Lung (tissue), 12 donors: ENCODE results near the gene HLA-DQB2. TPM values are rescaled to one million over a fixed set of nuclear protein-coding genes. Genes with fewer than 3 reads are reported as not detected.
A peak's percentile ranks its signal among the peaks of the same experiment; 100 is the strongest.

Experiments
- ATAC-seq: fragments of 200-7000 bp; cut with Tn5 transposase; one replicate; pipeline ENCODE4 v1.9.1; 2020; ENCODE audit warnings: moderate number of reproducible peaks; ENCODE audit not compliant: insufficient read depth, low FRiP score
- DNase-seq, 3 donors: peaks; one replicate each; pipeline ENCODE4 v3.0.0-alpha.2; 2013 to 2017
- H3K27ac ChIP-seq, 2 donors: one replicate each; pipeline ENCODE4 v1.5.1; 2013; ENCODE audit warnings: mild to moderate bottlenecking in 2 of 2, moderate library complexity in 2 of 2, control low read depth in 1 of 2, inconsistent platforms in 1 of 2, low read depth in 1 of 2, low read length in 1 of 2
- H3K27me3 ChIP-seq, 3 donors: one replicate each; pipeline ENCODE4 v1.5.1; 2013; ENCODE audit warnings: low read length in 2 of 3; ENCODE audit not compliant: control insufficient read depth in 3 of 3, insufficient read depth in 3 of 3
- H3K36me3 ChIP-seq, 4 donors: one replicate each; pipeline ENCODE4 v1.5.1; 2013; ENCODE audit warnings: low read length in 4 of 4, mild to moderate bottlenecking in 1 of 4, moderate library complexity in 1 of 4; ENCODE audit not compliant: control insufficient read depth in 4 of 4, insufficient read depth in 4 of 4
- H3K4me1 ChIP-seq, 5 donors: one replicate each; pipeline ENCODE4 v1.5.1; 2013; ENCODE audit warnings: low read length in 5 of 5, mild to moderate bottlenecking in 2 of 5, moderate library complexity in 1 of 5; ENCODE audit not compliant: control insufficient read depth in 5 of 5, insufficient read depth in 5 of 5
- H3K4me3 ChIP-seq: one replicate; pipeline ENCODE4 v1.5.1; 2013; ENCODE audit warnings: mild to moderate bottlenecking, control low read depth, moderate library complexity
- H3K9ac ChIP-seq, 2 donors: one replicate each; pipeline ENCODE4 v1.5.1; 2013; ENCODE audit warnings: low read length in 2 of 2, control low read depth in 1 of 2; ENCODE audit not compliant: insufficient read depth in 1 of 2
- H3K9me3 ChIP-seq, 4 donors: one replicate each; pipeline ENCODE4 v1.5.1; 2013; ENCODE audit warnings: low read length in 3 of 4, mild to moderate bottlenecking in 1 of 4, moderate library complexity in 1 of 4; ENCODE audit not compliant: control insufficient read depth in 4 of 4, insufficient read depth in 3 of 4
- CTCF ChIP-seq: IDR thresholded peaks from 2 replicates; pipeline ENCODE4 v1.5.1; 2012; ENCODE audit warnings: mild to moderate bottlenecking; ENCODE audit errors: control extremely low read depth, extremely low read depth
- WGBS, 2 donors: extraction: QIAGEN DNeasy Blood & Tissue Kit; methylation state at CpG; one replicate each; pipeline ENCODE4 v1.1.7; 2013; 5-methylcytosine and 5-hydroxymethylcytosine counted together
- polyA plus RNA-seq, 2 donors: library from polyadenylated mRNA; stranded (reverse); fragments of 200-250 nt; gene quantifications; one replicate each; pipeline ENCODE4 v1.2.1, GENCODE V29; 2013
- total RNA-seq, 2 donors: library from RNA; depleted of rRNA in 1 of 2; stranded (reverse); fragments of >200 nt in 1 of 2; gene quantifications; one replicate each; pipeline ENCODE4 v1.2.1, GENCODE V29; 2014 to 2021
- donor health status: control.
- donor health status: control.
- donor health status: Bipolar disorder and iron deficiency.
- donor health status: healthy.
- donor health status: DM: yes; HTN: yes; CAD: no.

HLA-DQB2 gene
- total and polyA plus RNA-seq, 4 donors, result 0.74 to 56.3 (median 1.9) TPM; not detected in 1

GRCh38 chr6:32796848-32797776, 33.8 kb upstream of the HLA-DQB2 start:
- 5 to 6% methylated on average over 30 of the region's 30 CpGs for WGBS, 2 donors
- peaks cover 0 to 17% (median 7%) of the 10 kb centered on the region in 3 donors for H3K27me3 ChIP-seq

GRCh38 chr6:32794510-32794909, 31.2 kb upstream of the HLA-DQB2 start:
- no peak for TF ChIP-seq CTCF
- 28 to 31% methylated on average over 2 of the region's 2 CpGs for WGBS, 2 donors
- H3K4me3 ChIP-seq, result no peak overlapping the region
- H3K36me3 ChIP-seq, result no peaks in the 10 kb centered on the region
- H3K4me1 ChIP-seq, result peaks cover 0 to 1% (median 0%) of the 10 kb centered on the region in 5 donors
- H3K9me3 ChIP-seq, result peaks cover 0 to 2% (median 0%) of the 10 kb centered on the region in 4 donors
- DNase-seq (peak in 1 of 3 donors; percentile 10), ATAC-seq (peak; percentile 47)
- H3K27me3 ChIP-seq, result peaks cover 0 to 16% (median 12%) of the 10 kb centered on the region in 3 donors
- no peak overlapping the region for H3K27ac ChIP-seq
- H3K9ac ChIP-seq, result no peak overlapping the region

More at GRCh38 chr6:32796848-32797776, 33.8 kb upstream of the HLA-DQB2 start:
- Histone ChIP-seq H3K27ac (peak overlapping the region in 1 of 2 donors; percentile 26), H3K9ac (peak overlapping the region in 1 of 2 donors; percentile 50), H3K36me3 (no peaks in the 10 kb centered on the region), H3K4me1 (peaks cover 0 to 1% (median 0%) of the 10 kb centered on the region in 5 donors), H3K9me3 (no peaks in the 10 kb centered on the region), H3K4me3 (no peak overlapping the region)
- peak; percentile 69 for ATAC-seq
- peak; percentile 92 for TF ChIP-seq CTCF
- peak; percentile 82 to 84 (median 82) for DNase-seq

- Histone ChIP-seq H3K4me1 (peaks cover 0 to 1% (median 0%) of the 10 kb centered on the region in 5 donors), H3K4me3 (no peak overlapping the region), H3K9me3 (peaks cover 0 to 2% (median 0%) of the 10 kb centered on the region in 4 donors), H3K9ac (no peak overlapping the region), H3K36me3 (no peaks in the 10 kb centered on the region), H3K27ac (no peak overlapping the region), H3K27me3 (peaks cover 0 to 16% (median 9%) of the 10 kb centered on the region in 3 donors)
- DNase-seq (no peak), ATAC-seq (no peak)
- TF ChIP-seq CTCF, result no peak
- 78 to 79% methylated on average over 3 of the region's 3 CpGs for WGBS, 2 donors
Measured at GRCh38 chr6:32792901-32793435, 29.6 kb upstream of the HLA-DQB2 start.
